ENCODE measurements around the gene NCBP3. TPM values are rescaled to one million over a fixed set of nuclear protein-coding genes. Genes with fewer than 3 reads are reported as not detected.

NCBP3 gene, protein sequence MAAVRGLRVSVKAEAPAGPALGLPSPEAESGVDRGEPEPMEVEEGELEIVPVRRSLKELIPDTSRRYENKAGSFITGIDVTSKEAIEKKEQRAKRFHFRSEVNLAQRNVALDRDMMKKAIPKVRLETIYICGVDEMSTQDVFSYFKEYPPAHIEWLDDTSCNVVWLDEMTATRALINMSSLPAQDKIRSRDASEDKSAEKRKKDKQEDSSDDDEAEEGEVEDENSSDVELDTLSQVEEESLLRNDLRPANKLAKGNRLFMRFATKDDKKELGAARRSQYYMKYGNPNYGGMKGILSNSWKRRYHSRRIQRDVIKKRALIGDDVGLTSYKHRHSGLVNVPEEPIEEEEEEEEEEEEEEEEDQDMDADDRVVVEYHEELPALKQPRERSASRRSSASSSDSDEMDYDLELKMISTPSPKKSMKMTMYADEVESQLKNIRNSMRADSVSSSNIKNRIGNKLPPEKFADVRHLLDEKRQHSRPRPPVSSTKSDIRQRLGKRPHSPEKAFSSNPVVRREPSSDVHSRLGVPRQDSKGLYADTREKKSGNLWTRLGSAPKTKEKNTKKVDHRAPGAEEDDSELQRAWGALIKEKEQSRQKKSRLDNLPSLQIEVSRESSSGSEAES
- total RNA-seq (ENCODE audit: low replicate concordance), result 10.5 and 15.7 TPM in 2 replicates

DNA sequence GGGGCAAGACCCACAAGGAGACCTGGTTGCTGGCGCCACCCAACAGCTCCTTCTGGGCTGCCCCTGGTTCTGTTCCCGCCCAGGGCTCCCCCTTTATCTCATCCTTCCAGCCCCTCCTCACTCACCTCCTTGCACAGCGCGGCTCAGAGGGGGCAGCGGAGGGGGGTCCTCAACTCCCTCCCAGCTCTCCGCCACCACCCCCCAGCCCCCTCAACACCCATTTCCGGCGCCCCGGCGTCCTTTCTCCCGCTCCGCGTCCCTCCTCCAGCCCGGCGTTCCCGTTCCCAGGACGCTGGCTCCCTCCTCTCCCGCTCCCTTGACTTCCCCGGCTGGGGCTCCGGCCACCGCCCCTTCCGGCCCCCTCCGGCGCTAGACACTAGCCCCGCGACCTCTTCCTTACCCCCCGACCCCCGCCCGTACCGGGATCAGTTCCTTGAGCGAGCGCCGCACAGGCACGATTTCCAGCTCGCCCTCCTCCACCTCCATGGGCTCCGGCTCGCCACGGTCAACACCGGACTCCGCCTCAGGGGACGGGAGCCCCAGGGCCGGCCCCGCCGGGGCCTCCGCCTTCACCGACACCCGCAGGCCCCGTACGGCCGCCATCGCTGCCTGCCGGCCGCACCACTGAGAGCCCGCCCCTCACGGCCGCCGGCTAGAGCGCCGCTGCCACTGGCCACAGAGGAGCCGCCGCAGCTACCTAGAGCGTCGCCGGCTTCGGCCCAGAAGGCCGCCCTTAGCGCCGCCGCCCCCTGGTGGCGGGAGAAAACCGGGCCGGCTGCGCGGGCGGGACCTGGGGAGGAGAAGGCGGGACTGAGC lies at the start of gene NCBP3:
TSS of gene NCBP3 (minus strand) at position 626 of the 816 bp plus-strand sequence. CDS start at position 603, 23 bp downstream.

DNA sequence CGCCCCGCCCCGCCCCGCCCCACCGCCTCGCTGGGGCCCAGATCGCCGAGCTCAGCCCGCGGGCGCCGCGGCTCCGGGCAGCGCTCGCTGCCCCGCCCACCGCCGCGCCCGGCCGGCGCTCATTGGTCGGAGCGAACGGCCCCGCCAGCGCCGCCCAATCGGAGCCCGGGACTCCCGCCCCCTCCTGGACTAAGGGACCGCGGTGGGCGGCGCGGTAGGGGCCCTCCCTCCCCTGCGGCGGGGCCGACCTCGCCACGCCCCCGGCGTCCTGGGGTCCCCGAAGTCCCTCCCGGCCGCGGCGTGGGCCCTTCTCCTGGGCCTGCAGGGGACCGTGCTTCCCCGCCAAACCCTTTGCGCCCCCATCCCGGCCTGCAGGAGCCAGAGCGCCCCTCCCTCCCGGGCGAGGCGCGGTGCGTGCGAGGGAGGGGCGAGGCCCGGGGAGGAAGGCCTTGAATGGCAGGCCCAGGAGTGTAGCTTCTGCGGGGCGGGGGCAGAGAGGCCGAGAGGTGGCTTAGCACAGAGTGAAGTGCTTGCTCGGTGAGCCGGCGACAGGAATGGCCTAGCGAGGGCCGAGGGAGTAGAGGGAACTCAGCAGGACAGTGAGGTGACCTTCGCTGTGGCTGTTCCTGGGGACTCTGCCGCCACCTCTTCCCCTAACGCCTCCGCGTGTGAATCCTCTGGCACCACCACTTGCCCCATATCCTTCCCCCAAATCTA lies 47.1 kb upstream of the NCBP3 start, which contains the start of gene CAMKK1:
TSS of gene CAMKK1 (minus strand) at position 51 of the 717 bp plus-strand sequence. CDS start 7,366 bp downstream, outside the sequence.

DNA sequence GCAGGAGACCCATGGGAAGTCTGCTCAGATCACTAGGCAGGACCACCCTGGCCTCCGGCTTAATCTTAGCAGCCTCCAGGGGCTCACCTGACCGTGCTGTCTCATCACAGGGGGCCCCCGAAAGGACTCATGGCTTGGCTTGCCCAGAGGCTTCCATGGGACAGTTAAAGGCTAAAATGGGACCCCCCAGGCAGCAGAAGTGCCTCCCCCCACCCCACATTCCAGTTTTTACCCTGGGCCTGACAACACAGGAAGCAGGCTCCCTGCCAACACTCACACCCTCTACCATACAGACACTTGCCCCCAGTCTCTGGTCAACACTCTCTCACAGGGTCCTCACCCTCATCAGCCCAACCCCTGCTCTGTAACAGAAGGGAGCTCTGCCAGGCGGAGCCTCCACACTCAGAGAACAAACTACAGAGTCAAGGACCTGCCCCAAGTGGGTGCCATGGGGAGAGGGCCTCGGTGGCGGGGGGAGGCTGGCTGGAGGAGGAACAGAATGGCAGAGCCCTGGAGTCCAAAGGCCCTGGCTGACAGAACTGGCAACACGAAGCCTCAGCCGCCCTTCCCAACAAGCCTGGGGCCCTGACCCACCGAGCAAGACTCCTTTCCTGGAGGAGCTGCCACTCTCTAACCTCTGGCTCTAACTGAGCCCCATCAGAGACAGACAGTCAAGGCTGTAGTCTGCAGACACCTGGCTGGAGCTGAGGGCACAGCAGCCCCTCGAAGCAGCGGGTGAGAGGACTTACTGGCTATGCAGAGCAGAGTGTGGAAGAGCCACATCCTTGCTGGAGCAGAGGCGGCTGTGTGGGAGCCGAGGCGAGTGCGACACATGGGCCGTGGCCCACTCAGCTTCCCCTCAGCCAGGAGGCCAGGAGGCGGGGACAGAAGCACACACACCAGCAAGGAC lies 45.4 kb downstream of the NCBP3 start, which contains the start of gene ITGAE:
TSS of gene ITGAE (minus strand) at position 827 of the 910 bp plus-strand sequence. CDS start at position 783, 44 bp downstream.

Other genes starting within 250 kb of the NCBP3 start
- 0.60 and 1.8 TPM in 2 replicates for gene TRPV1, start 236.8 kb downstream of the NCBP3 start, total RNA-seq (ENCODE audit: low replicate concordance)
- 10.4 and 11.6 TPM in 2 replicates for gene SHPK, start 210.0 kb downstream of the NCBP3 start, total RNA-seq (ENCODE audit: low replicate concordance)
- 14.7 and 18.4 TPM in 2 replicates for gene CTNS, start 209.5 kb downstream of the NCBP3 start, total RNA-seq (ENCODE audit: low replicate concordance)
- gene TAX1BP3, start 177.7 kb downstream of the NCBP3 start, total RNA-seq (ENCODE audit: low replicate concordance), result 81.9 and 210 TPM in 2 replicates
- 4.9 and 18.9 TPM in 2 replicates for gene EMC6, start 177.4 kb downstream of the NCBP3 start, total RNA-seq (ENCODE audit: low replicate concordance)
- 0.38 TPM in 1 of 2 replicates, not detected in the other for gene P2RX5, start 150.1 kb downstream of the NCBP3 start, total RNA-seq (ENCODE audit: low replicate concordance)
- gene HASPIN, start 122.3 kb downstream of the NCBP3 start, total RNA-seq (ENCODE audit: low replicate concordance), result 0.23 and 1.8 TPM in 2 replicates
- 15.4 and 23.8 TPM in 2 replicates for gene ITGAE, start 45.1 kb downstream of the NCBP3 start, total RNA-seq (ENCODE audit: low replicate concordance)
- gene CAMKK1, start 46.8 kb upstream of the NCBP3 start, total RNA-seq (ENCODE audit: low replicate concordance), result 2.3 and 5.6 TPM in 2 replicates
- gene P2RX1, start 70.2 kb upstream of the NCBP3 start, total RNA-seq (ENCODE audit: low replicate concordance), result under 0.01 and 1.3 TPM in 2 replicates
- 2.6 and 2.7 TPM in 2 replicates for gene ATP2A3, start 118.2 kb upstream of the NCBP3 start, total RNA-seq (ENCODE audit: low replicate concordance)

Measured in smooth muscle cell of the coronary artery (primary cell).